GM23338 (cell line): ENCODE data around the gene SAMD7. TPM values are rescaled to one million over a fixed set of nuclear protein-coding genes. Genes with fewer than 3 reads are reported as not detected.

ENCODE experiments used
- ATAC-seq: fragments of 200-7000 bp; cut with Tn5 transposase; 3 replicates; pipeline ENCODE4 v1.9.1; 2020
- DNase-seq: peaks from one replicate; pipeline ENCODE4 v3.0.0-alpha.2; 2015; ENCODE audit warnings: low spot score
- H2AFZ ChIP-seq: fragments of 200-600 bp; sonication (generic); 2 replicates; pipeline ENCODE4 v1.8.0; 2016; ENCODE audit warnings: antibody characterized with exemption, mild to moderate bottlenecking, moderate library complexity
- H3F3A ChIP-seq: fragments of 200-600 bp; sonication (generic); replicated peaks from 2 replicates; pipeline ENCODE4 v1.8.0; 2017; ENCODE audit warnings: antibody characterized with exemption, mixed run types, low read depth
- H3K27ac ChIP-seq: fragments of 200-600 bp; sonication (generic); 2 replicates; pipeline ENCODE4 v1.6.1; 2016; ENCODE audit warnings: low read depth
- H3K27me3 ChIP-seq: fragments of 200-600 bp; sonication (generic); 2 replicates; pipeline ENCODE4 v1.8.0; 2016; ENCODE audit warnings: mild to moderate bottlenecking, mixed run types, moderate library complexity; ENCODE audit not compliant: insufficient read depth
- H3K36me3 ChIP-seq: fragments of 200-600 bp; sonication (generic); 2 replicates; pipeline ENCODE4 v1.8.0; 2016; ENCODE audit warnings: mild to moderate bottlenecking; ENCODE audit not compliant: insufficient read depth
- H3K4me1 ChIP-seq: fragments of 200-600 bp; sonication (generic); 2 replicates; pipeline ENCODE4 v1.8.0; 2016; ENCODE audit warnings: mild to moderate bottlenecking, moderate library complexity; ENCODE audit not compliant: insufficient read depth
- H3K4me2 ChIP-seq: fragments of 200-600 bp; sonication (generic); 2 replicates; pipeline ENCODE4 v1.7.1; 2017; ENCODE audit warnings: mixed run types
- H3K4me3 ChIP-seq: fragments of 200-600 bp; sonication (generic); 2 replicates; pipeline ENCODE4 v1.6.1; 2016; ENCODE audit warnings: mixed run types
- H3K79me2 ChIP-seq: fragments of 200-600 bp; sonication (generic); replicated peaks from 2 replicates; pipeline ENCODE4 v1.8.0; 2017; ENCODE audit warnings: mild to moderate bottlenecking; ENCODE audit not compliant: insufficient read depth
- H3K9me2 ChIP-seq: fragments of 200-600 bp; sonication (generic); 2 replicates; pipeline ENCODE4 v1.8.0; 2017; ENCODE audit not compliant: insufficient read depth
- H4K20me1 ChIP-seq: fragments of 200-600 bp; sonication (generic); replicated peaks from 2 replicates; pipeline ENCODE4 v1.8.0; 2017; ENCODE audit warnings: mild to moderate bottlenecking; ENCODE audit not compliant: insufficient read depth
- H3K27ac Mint-ChIP-seq: 2 replicates; pipeline ENCODE4 v1.8.0; 2020; ENCODE audit warnings: inconsistent platforms, mild to moderate bottlenecking, moderate library complexity, mixed read lengths
- H3K27me3 Mint-ChIP-seq: 3 replicates; pipeline ENCODE4 v1.8.0; 2022; ENCODE audit warnings: low read depth, mild to moderate bottlenecking, moderate library complexity, mixed read lengths, inconsistent platforms; ENCODE audit not compliant: insufficient read depth, poor library complexity
- H3K36me3 Mint-ChIP-seq: 3 replicates; pipeline ENCODE4 v1.8.0; 2021; ENCODE audit warnings: low read depth, mild to moderate bottlenecking, inconsistent platforms, moderate library complexity, mixed read lengths
- H3K4me1 Mint-ChIP-seq: 3 replicates; pipeline ENCODE4 v1.8.0; 2020; ENCODE audit warnings: mild to moderate bottlenecking, inconsistent platforms, mixed read lengths
- H3K4me3 Mint-ChIP-seq: 3 replicates; pipeline ENCODE4 v1.8.0; 2021; ENCODE audit warnings: moderate library complexity, mild to moderate bottlenecking, inconsistent platforms, mixed read lengths
- H3K9me3 Mint-ChIP-seq: 3 replicates; pipeline ENCODE4 v1.8.0; 2020; ENCODE audit warnings: moderate library complexity, mild to moderate bottlenecking, inconsistent platforms, mixed read lengths
- CREB1 ChIP-seq: fragments of 250-450 bp; sonication (Bioruptor Pico); IDR thresholded peaks from 2 replicates; pipeline ENCODE4 v1.5.0; 2020; ENCODE audit warnings: low read depth, mild to moderate bottlenecking, moderate library complexity
- CTCF ChIP-seq, 2 experiments: fragments of 200-600 bp in 1 of 2; sonication (generic) in 1 of 2; conservative IDR thresholded peaks; 2 replicates each; pipeline versions ENCODE4 v1.5.1 to v1.6.1; 2016 to 2017; ENCODE audit warnings: antibody characterized with exemption in 2 of 2, low read depth in 2 of 2, mild to moderate bottlenecking in 2 of 2, moderate library complexity in 1 of 2
- EZH2 ChIP-seq: fragments of 200-600 bp; sonication (generic); IDR thresholded peaks from one replicate; pipeline ENCODE4 v1.8.0; 2017; ENCODE audit warnings: antibody characterized with exemption, mild to moderate bottlenecking, low read depth; ENCODE audit not compliant: unreplicated experiment
- JUNB ChIP-seq: IDR thresholded peaks from one replicate; pipeline ENCODE4 v1.6.1; 2016; ENCODE audit warnings: antibody characterized with exemption; ENCODE audit not compliant: unreplicated experiment
- POLR2AphosphoS5 ChIP-seq: IDR thresholded peaks from 2 replicates; pipeline ENCODE4 v1.6.1; 2016; ENCODE audit warnings: antibody characterized with exemption, low read depth
- STAT1 ChIP-seq: IDR thresholded peaks from one replicate; pipeline ENCODE4 v1.6.1; 2016; ENCODE audit warnings: antibody characterized with exemption; ENCODE audit not compliant: unreplicated experiment
- ZNF331 ChIP-seq: fragments of 250-450 bp; sonication (Bioruptor Pico); IDR thresholded peaks from 2 replicates; pipeline ENCODE4 v1.5.0; 2020; ENCODE audit warnings: low read depth, mild to moderate bottlenecking, moderate library complexity
- ZNF462 ChIP-seq: fragments of 250-450 bp; sonication (Bioruptor Pico); IDR thresholded peaks from 2 replicates; pipeline ENCODE4 v1.5.0; 2020; ENCODE audit warnings: mild to moderate bottlenecking, moderate library complexity
- polyA plus RNA-seq: library from polyadenylated mRNA; unstranded; fragments of >200 nt; fragmentation: Nextera tagmentation; extraction: Ambion mirVana; gene quantifications from 2 replicates; pipeline ENCODE4 v1.2.1, GENCODE V29; 2016
- total RNA-seq: library from RNA; depleted of rRNA; stranded (reverse); fragments of >200 nt; shearing (Covaris generic); gene quantifications from 2 replicates; pipeline ENCODE4 v1.2.3, GENCODE V29; 2014

Gene SAMD7
- total and polyA plus RNA-seq, 2 experiments from 2014 or later, result not detected

DNA sequence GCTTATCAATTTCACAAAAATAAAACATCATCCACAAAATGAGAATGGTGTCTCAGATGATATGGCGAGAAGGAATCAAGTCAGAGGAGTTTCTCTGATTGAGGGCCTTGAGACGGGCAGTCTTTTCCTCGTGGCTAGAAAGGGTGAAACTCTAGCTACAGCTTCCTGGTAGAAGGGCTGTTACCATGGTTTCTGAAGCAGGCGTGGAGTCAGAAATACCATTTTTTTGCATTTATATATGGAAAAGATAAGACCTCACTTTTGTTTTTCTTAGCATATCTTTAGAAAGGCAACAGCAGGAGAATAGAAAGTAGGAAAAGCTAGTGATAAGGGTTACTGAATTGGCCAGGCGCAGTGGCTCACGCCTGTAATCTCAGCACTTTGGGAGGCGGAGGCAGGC lies 17.3 kb upstream of the SAMD7 start:
- no peaks in the 10 kb centered on the region for H4K20me1 ChIP-seq
- H3K4me1 Mint-ChIP-seq, result no peaks in the 10 kb centered on the region
- H3K4me3 Mint-ChIP-seq, result no peak overlapping the region
- no peak overlapping the region for H3K4me3 ChIP-seq
- ATAC-seq, result no peak
- no peaks in the 10 kb centered on the region for H3F3A ChIP-seq
- peaks cover under 1% of the 10 kb centered on the region for H3K27me3 Mint-ChIP-seq
- H3K36me3 Mint-ChIP-seq, result no peaks in the 10 kb centered on the region
- H3K4me1 ChIP-seq, result no peaks in the 10 kb centered on the region
- H3K9me3 Mint-ChIP-seq, result no peaks in the 10 kb centered on the region
- no peak for TF ChIP-seq ZNF331 (CRISPR knock-in tag)
- no peak for TF ChIP-seq EZH2
- no peak for TF ChIP-seq CREB1 (CRISPR knock-in tag)
- TF ChIP-seq STAT1, result no peak
- no peak for TF ChIP-seq JUNB
- no peak for TF ChIP-seq CTCF (conservative IDR thresholded peaks at IDR 0.05; ENCODE audit: low read depth in 2 of 2)
- TF ChIP-seq ZNF462 (CRISPR knock-in tag), result no peak
- TF ChIP-seq POLR2AphosphoS5, result no peak
- H2AFZ ChIP-seq, result no peak overlapping the region
- no peak for DNase-seq
- no peaks in the 10 kb centered on the region for H3K79me2 ChIP-seq
- no peaks in the 10 kb centered on the region for H3K36me3 ChIP-seq
- H3K27ac ChIP-seq, result no peak overlapping the region
- H3K27me3 ChIP-seq, result no peaks in the 10 kb centered on the region
- no peak overlapping the region for H3K27ac Mint-ChIP-seq
- no peak overlapping the region for H3K4me2 ChIP-seq
- 0 out of 2 replicates have a peak, but pooled peaks cover 2% of the 10 kb centered on the region for H3K9me2 ChIP-seq
